MCF 10A (cell line): ENCODE measurements around the gene GBP5. TPM values are rescaled to one million over a fixed set of nuclear protein-coding genes. Genes with fewer than 3 reads are reported as not detected.

Source experiments
- BruUV-seq: library from RNA; stranded (reverse); fragments of 400-500 nt; replicated peaks from 2 replicates; lab custom pipeline; 2021; lab: Mats Ljungman, UMichigan
- CTCF ChIA-PET: fragments of 300-600 bp; sonication (Branson Sonifier 250); formaldehyde crosslinking; extraction: SDS; loops from one replicate; lab custom pipeline; 2021; ENCODE audit warnings: antibody characterized with exemption, inconsistent platforms; lab: Yijun Ruan, JAX
- POLR2A ChIA-PET: fragments of 300-600, 350-650 bp; sonication (Branson Sonifier 250); formaldehyde crosslinking; extraction: SDS; loops from one replicate; lab custom pipeline; 2020; ENCODE audit warnings: antibody characterized with exemption, inconsistent platforms; lab: Yijun Ruan, JAX
- DNase-seq: peaks from one replicate; pipeline ENCODE4 v3.0.0-alpha.2; 2018; ENCODE audit not compliant: unreplicated experiment
- H3K27ac Mint-ChIP-seq: one replicate; pipeline ENCODE4 v1.8.0; 2022; ENCODE audit warnings: mild to moderate bottlenecking, low read depth, mixed read lengths; ENCODE audit not compliant: unreplicated experiment
- H3K27me3 Mint-ChIP-seq: one replicate; pipeline ENCODE4 v1.8.0; 2022; ENCODE audit warnings: mixed read lengths; ENCODE audit not compliant: insufficient read depth, unreplicated experiment
- H3K36me3 Mint-ChIP-seq: one replicate; pipeline ENCODE4 v1.8.0; 2022; ENCODE audit warnings: mild to moderate bottlenecking, moderate library complexity, mixed read lengths; ENCODE audit not compliant: insufficient read depth, unreplicated experiment
- H3K4me1 Mint-ChIP-seq: one replicate; pipeline ENCODE4 v1.8.0; 2022; ENCODE audit warnings: mixed read lengths; ENCODE audit not compliant: insufficient read depth, unreplicated experiment
- H3K4me3 Mint-ChIP-seq: one replicate; pipeline ENCODE4 v1.8.0; 2022; ENCODE audit warnings: mild to moderate bottlenecking, moderate library complexity, mixed read lengths; ENCODE audit not compliant: unreplicated experiment
- H3K9me3 Mint-ChIP-seq: one replicate; pipeline ENCODE4 v1.8.0; 2022; ENCODE audit warnings: mixed read lengths; ENCODE audit not compliant: unreplicated experiment
- CTCF ChIP-seq: fragments of 200-600 bp; IDR thresholded peaks from one replicate; pipeline ENCODE4 v1.8.0; 2022; ENCODE audit warnings: antibody characterized with exemption, mild to moderate bottlenecking; ENCODE audit not compliant: unreplicated experiment
- intact Hi-C: fragments of 100-400 bp; cut with micrococcal nuclease; formaldehyde crosslinking; loops from 2 replicates; pipeline ENCODE4 v1.14.1; 2022
- total RNA-seq: library from RNA; stranded (reverse); gene quantifications from 2 replicates; pipeline ENCODE4 v1.2.3, GENCODE V29; 2022

Gene GBP5
- total RNA-seq, 1 experiment from 2014 or later = not detected

- Mint-ChIP-seq H3K36me3 (no peaks in the 10 kb centered on the region), H3K9me3 (no peaks in the 10 kb centered on the region), H3K4me1 (peaks cover 9% of the 10 kb centered on the region), H3K27me3 (no peaks in the 10 kb centered on the region), H3K27ac (no peak overlapping the region), H3K4me3 (no peak overlapping the region)
- POLR2A ChIA-PET = no interaction called here
- DNase-seq = no peak
- BruUV-seq = no TSS peak
- CTCF ChIA-PET = interaction anchor here (0.7 to 1.2 kb wide), 2 partner anchors 35 to 88 kb away, joined by 3 read pairs; no protein-coding TSS in a partner anchor
- no peak for TF ChIP-seq CTCF
- intact Hi-C loops = no loop called here
Measured at GRCh38 chr1:89269277-89269676, 3.4 kb downstream of the GBP5 start.

- no peak overlapping the region for H3K27ac Mint-ChIP-seq
- CTCF ChIA-PET = no interaction called here
- no TSS peak for BruUV-seq
Measured at GRCh38 chr1:89262643-89263042, 10.0 kb downstream of the GBP5 start.

GRCh38 chr1:89261926-89262515 is 10.6 kb downstream of the GBP5 start:
- Mint-ChIP-seq H3K4me1 (peaks cover 9% of the 10 kb centered on the region), H3K27ac (no peak overlapping the region), H3K36me3 (no peaks in the 10 kb centered on the region), H3K27me3 (peaks cover 9% of the 10 kb centered on the region), H3K9me3 (no peaks in the 10 kb centered on the region), H3K4me3 (no peak overlapping the region)
- no TSS peak for BruUV-seq
- ChIA-PET CTCF (no interaction called here), POLR2A (no interaction called here)
- no peak for TF ChIP-seq CTCF
- intact Hi-C loops = no loop called here
- peak; percentile 21 for DNase-seq

More at GRCh38 chr1:89262643-89263042, 10.0 kb downstream of the GBP5 start:
- Mint-ChIP-seq H3K9me3 (no peaks in the 10 kb centered on the region), H3K4me3 (no peak overlapping the region), H3K27me3 (peaks cover 9% of the 10 kb centered on the region), H3K36me3 (no peaks in the 10 kb centered on the region), H3K4me1 (peaks cover 9% of the 10 kb centered on the region)
- intact Hi-C loops = no loop called here
- TF ChIP-seq CTCF = no peak
- POLR2A ChIA-PET = no interaction called here
- DNase-seq = peak; percentile 31

DNA sequence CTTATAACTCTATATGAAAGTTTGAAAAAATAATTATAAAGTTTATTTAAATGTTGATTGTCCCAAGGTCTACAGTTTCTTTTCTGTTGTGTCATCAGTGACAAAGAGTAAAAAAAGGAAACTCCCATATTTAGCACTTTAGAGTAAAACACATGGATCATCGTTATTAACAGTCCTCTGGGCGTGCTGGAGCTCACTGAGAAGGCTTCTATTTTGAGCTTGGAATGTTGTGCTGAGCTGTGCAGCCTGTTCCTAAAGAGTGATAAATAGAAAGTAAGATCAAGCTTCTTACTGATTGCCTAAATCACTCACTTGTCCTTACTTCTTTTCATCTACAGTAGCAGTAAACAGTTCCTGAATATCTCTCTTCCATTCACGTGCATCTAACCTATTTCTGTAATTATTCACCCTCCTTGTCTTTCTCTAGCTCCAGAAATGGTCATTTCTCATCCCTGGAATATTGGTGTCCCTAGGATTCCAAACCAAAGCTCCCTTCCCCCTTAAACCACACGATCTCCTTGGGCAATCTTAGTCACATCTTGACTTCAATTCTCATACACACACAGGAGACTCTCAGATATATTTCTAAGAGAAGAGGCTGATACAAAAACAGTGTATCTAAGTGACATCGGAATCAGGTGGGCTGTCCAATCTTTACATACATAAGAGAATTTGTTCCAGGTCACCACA is 11.9 kb downstream of the GBP5 start:
- TF ChIP-seq CTCF = no peak
- Mint-ChIP-seq H3K4me1 (peaks cover 9% of the 10 kb centered on the region), H3K9me3 (no peaks in the 10 kb centered on the region), H3K4me3 (no peak overlapping the region), H3K27ac (no peak overlapping the region), H3K36me3 (no peaks in the 10 kb centered on the region), H3K27me3 (peaks cover 9% of the 10 kb centered on the region)
- ChIA-PET POLR2A (no interaction called here), CTCF (no interaction called here)
- BruUV-seq = no TSS peak
- DNase-seq = no peak
- intact Hi-C loops = no loop called here
